ENCODE results near the gene MINDY2.
A peak's percentile ranks its signal among the peaks of the same experiment; 100 is the strongest.

The MINDY2 gene, protein sequence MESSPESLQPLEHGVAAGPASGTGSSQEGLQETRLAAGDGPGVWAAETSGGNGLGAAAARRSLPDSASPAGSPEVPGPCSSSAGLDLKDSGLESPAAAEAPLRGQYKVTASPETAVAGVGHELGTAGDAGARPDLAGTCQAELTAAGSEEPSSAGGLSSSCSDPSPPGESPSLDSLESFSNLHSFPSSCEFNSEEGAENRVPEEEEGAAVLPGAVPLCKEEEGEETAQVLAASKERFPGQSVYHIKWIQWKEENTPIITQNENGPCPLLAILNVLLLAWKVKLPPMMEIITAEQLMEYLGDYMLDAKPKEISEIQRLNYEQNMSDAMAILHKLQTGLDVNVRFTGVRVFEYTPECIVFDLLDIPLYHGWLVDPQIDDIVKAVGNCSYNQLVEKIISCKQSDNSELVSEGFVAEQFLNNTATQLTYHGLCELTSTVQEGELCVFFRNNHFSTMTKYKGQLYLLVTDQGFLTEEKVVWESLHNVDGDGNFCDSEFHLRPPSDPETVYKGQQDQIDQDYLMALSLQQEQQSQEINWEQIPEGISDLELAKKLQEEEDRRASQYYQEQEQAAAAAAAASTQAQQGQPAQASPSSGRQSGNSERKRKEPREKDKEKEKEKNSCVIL

DNA sequence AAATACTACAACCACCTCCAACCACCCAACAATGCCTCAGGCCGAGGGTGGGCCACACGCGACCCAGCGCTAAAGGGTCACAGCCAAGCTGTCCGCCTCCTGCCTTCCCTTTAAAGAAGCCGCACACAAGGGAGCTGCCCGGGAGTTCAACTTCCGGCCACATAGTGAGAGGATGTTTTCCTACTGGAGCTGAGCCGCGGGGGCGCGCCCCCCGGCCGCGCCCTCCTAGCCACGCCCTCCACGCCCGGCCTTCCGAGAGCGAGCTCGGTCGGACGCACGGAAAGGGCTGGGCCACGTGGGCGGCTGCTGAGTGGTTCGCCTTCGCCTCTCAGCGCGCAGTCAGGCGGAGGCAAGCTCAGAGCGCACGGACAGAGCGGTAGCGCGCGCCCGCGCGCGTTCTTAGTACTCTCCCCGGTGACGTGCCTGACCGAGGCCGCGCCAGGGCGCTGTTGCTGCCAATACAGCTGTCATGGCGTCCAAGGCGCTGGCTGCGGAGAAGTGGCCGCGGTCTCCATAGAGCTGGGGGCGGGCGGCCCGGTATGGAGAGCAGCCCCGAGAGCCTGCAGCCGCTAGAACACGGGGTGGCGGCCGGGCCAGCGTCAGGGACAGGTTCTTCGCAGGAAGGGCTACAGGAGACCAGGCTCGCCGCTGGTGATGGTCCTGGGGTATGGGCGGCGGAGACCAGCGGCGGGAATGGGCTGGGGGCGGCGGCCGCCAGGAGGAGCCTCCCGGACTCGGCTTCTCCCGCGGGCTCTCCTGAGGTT lies at the start of gene MINDY2:
MINDY2 (plus strand) TSS at position 446 of the 764 bp plus-strand sequence; CDS start at position 540, 94 bp downstream.
- DNase-seq (ENCODE audit: low read depth): peak; percentile 97

DNA sequence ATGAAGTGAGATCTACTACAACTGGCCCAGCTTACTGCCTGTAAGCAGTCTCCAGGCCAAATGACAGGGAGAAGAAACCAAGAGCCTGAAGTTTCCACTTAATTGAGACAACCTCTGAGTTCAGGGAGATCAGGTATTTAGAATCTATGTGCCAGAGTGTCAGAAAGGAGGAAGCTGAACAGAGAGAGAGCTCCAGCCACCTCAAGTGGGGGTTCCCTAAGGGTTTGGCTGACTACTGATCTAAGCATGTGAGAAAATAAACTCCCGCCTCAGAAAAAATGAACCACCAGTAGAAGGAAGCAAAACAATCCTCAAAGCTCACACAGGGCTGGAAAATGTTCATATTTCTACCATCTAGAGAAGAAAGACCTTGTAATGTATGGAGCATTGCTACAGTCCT lies 46.6 kb upstream of the MINDY2 start:
- peak; percentile 46 for DNase-seq (ENCODE audit: low read depth)

GRCh38 chr15:58726867-58727266 lies 44.2 kb upstream of the MINDY2 start:
- no peak for DNase-seq (ENCODE audit: low read depth)

- DNase-seq (ENCODE audit: low read depth): peak; percentile 54
Measured at GRCh38 chr15:58731756-58732535, 39.2 kb upstream of the MINDY2 start.

GRCh38 chr15:58732625-58733363 lies 38.3 kb upstream of the MINDY2 start:
- DNase-seq (ENCODE audit: low read depth): no peak

- DNase-seq (ENCODE audit: low read depth): no peak
Measured at GRCh38 chr15:58734859-58735258, 36.2 kb upstream of the MINDY2 start.

GRCh38 chr15:58736018-58736643 lies 35.0 kb upstream of the MINDY2 start:
- DNase-seq (ENCODE audit: low read depth): no peak

GRCh38 chr15:58737298-58737697 lies 33.8 kb upstream of the MINDY2 start:
- no peak for DNase-seq (ENCODE audit: low read depth)

DNA sequence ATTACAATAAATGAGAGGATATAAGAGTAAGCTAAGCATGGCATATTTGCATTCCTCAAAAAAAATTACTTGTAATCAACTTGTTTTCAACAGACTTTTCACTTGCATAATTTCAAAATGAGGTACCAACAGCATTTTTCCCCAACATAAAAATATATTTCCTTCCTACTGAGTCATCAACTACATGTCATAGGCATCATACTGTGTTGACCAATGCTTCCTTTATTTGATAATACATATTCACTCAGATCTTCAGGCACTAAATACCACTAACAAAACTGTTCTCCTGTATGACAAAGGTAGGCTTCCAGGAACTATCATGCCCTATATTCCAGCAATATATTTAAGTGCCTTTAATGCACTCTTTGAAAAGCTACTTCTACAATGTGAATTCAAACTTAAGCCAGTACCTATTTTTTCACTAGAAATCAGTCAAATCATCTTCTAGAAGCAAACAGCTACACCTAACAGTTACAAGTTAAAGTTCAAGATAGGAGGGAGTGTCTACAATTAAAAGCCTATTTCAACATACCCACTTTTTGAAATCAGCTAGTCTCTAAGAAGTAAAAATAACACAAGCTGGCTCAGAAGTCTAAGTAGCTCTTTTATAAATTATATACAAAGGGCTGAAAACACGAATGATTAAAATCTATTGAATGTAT lies 32.9 kb upstream of the MINDY2 start:
- DNase-seq (ENCODE audit: low read depth): peak; percentile 18

DNA sequence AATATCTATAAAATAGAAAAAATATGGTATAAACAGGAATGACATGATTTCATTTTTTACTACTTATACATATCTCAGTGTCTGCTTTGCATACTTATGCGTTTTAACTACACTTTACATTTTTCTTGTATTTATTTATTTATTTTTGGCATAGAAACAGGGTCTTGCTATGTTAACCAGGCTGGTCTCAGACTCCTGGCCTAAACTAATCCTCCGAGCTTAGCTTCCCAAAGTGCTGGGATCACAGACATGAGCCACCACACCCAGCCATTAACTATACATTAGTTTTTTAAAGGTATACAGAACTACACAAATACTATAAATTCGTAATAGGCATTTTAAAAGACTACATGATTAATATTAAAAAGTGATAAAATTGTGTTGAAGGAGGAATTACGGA lies 30.7 kb upstream of the MINDY2 start:
- no peak for DNase-seq (ENCODE audit: low read depth)

- DNase-seq (ENCODE audit: low read depth): no peak
Measured at GRCh38 chr15:58741032-58741431, 30.1 kb upstream of the MINDY2 start.

DNA sequence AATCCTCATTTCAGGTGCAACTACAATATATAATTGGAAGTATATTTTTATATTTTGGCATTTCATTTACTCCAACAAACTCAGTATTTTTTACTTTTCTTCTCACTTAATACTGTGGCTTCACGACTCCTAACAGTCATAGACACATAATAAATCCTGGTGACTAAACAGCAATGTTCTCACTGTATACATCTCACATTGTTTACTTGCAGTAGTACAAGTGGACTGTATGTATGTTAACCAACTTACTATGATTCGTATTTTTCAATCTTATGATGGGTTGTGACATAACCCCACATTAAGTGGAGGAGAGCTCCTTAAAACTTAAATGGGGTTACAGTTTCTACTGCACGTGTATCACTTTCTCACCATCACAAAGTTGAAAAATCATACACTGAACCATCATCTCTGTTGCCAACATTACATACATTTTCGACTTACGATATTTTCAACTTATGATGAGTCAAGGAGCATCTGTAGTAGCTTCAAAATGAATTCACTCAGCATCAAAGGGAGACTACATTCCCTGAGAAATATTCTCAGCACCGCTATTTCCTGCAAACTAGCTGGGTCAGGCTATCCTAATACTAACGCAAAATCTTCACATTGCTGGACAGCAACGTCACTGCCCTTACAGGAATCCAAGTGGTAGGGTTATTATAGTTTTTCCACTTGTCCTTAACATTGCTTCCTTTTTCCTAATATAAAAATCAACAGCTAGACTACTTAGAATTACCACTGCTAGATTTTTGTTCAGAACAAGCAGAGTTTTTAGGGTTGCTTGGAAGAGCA lies 28.9 kb upstream of the MINDY2 start:
- peak; percentile 40 for DNase-seq (ENCODE audit: low read depth)

DNA sequence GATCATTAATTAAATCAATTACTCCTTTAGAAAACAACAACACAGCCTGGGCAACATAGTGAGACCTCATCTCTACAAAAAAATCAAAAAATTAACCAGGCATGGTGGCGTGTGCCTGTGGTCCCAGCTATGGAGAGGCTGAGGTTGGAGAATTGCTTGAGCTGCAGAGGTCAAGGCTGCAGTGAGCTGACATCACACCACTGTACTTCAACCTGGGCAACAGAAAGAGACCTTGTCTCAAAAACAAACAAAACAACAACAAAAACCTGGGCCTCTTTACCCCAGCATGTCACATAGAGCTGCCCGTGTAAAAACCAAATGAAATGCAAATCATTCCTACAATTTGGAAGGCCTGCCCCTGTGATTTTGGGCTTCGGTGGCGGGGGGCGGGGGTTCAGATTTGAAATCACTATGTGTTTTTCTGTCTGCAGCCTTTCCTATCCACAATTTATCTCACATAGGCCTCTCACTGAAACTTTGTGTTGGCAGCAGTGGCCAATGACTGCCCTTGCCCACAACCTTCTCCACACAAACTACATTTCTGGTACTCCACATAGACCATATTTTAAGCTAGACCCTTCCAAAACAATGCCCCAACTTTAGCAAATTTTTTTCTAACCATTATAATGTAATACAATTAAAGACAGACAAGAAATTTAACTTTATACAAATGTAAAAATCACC lies 28.1 kb upstream of the MINDY2 start:
- DNase-seq (ENCODE audit: low read depth): no peak

GRCh38 chr15:58746174-58746573 lies 24.9 kb upstream of the MINDY2 start:
- no peak for DNase-seq (ENCODE audit: low read depth)

GRCh38 chr15:58748040-58748851 lies 22.9 kb upstream of the MINDY2 start:
- DNase-seq (ENCODE audit: low read depth): no peak

DNA sequence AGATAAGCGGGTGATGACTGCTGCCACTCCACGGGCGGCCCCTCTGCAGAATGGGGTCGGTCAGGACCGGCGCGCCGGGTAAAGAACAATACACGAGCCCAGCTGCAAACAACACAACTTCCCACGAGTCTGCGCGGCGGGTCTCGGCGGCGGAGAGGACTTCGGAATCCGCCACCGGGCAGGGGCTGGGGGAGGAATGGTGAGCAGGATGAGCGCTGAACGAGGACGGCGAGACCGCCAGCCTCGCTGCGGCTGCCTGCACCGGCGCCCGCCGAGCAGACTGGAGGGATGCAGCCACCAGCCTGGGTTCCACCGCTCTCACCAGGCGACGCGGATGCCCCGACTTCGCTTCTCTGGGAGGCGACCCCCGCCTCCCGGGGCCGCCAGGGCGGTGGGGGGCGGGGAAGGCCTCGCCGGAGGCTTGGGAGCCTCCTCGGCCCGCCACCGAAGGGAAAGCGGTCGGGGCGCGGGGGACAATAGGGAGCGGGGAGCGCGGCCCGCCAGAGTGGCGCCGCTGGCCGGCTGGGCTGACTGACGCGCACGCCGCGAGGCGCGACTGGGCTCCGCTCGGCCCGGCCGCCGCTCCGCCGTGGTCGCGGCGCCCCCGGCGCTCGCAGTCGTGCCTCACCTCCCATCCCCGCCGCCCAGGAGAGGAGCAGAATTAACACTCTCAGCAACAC lies 22.1 kb upstream of the MINDY2 start:
- no peak for DNase-seq (ENCODE audit: low read depth)
